ENCODE results near the gene CERS6.

DNA sequence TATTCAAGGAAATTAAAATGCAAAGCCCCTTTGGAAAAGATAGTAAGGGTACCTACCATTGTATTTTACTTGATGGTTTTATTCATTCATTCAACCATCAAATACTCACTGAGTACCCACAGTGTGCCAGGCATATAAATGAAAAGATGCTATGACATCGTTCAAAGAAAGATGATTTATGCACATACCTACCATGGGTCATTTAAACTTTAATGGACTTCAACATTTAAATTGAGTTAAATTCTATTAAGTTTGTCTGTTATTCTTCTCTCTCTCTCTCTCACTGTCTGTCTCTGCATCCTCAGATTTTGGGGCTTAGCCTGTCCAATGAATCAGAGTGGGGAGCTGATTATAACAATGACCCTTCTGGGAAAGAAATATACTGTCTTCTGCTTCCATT is 87.9 kb downstream of the CERS6 start:
- TF ChIP-seq, protein P1, sequence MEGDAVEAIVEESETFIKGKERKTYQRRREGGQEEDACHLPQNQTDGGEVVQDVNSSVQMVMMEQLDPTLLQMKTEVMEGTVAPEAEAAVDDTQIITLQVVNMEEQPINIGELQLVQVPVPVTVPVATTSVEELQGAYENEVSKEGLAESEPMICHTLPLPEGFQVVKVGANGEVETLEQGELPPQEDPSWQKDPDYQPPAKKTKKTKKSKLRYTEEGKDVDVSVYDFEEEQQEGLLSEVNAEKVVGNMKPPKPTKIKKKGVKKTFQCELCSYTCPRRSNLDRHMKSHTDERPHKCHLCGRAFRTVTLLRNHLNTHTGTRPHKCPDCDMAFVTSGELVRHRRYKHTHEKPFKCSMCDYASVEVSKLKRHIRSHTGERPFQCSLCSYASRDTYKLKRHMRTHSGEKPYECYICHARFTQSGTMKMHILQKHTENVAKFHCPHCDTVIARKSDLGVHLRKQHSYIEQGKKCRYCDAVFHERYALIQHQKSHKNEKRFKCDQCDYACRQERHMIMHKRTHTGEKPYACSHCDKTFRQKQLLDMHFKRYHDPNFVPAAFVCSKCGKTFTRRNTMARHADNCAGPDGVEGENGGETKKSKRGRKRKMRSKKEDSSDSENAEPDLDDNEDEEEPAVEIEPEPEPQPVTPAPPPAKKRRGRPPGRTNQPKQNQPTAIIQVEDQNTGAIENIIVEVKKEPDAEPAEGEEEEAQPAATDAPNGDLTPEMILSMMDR (IDR thresholded peaks at IDR 0.05), result no peak
- TF ChIP-seq POLR2A (IDR thresholded peaks at IDR 0.05) (no peak), POLR2AphosphoS5 (IDR thresholded peaks at IDR 0.05; ENCODE audit: insufficient read depth in 1 of 2, low read depth in 1 of 2) (no peak)
